C4-2B (cell line): Measurements from ENCODE around the gene SLC29A3.

Source experiments
- ZFX ChIP-seq: fragments of 450-650 bp; IDR thresholded peaks from 2 replicates; pipeline ENCODE4 v1.6.1; 2017
- TF ChIP-seq, protein P1 (sequence below): fragments of 450-650 bp; conservative IDR thresholded peaks from 2 replicates; pipeline ENCODE4 v1.5.1; 2017; ENCODE audit warnings: mild to moderate bottlenecking

DNA sequence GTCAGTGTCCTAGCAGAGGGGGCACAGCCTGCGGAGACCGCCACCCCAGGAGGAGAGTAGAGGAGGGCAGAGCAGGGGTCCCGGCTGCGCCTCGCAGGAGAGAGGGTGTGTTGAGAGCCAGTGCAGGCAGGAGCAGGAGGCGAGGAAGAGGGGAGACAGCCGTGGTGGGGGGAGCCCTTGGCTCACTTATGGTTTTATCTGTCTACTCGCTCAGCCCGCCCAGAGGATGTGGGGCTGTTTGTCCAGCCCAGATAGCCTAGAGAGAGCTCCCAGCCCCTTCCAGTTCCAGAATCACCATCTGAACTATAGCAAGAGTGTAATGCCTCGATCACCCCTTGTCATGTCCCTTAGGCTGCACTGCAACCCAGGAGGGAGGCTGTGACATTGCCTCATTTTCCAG lies 26.6 kb downstream of the SLC29A3 start:
- TF ChIP-seq, protein P1, sequence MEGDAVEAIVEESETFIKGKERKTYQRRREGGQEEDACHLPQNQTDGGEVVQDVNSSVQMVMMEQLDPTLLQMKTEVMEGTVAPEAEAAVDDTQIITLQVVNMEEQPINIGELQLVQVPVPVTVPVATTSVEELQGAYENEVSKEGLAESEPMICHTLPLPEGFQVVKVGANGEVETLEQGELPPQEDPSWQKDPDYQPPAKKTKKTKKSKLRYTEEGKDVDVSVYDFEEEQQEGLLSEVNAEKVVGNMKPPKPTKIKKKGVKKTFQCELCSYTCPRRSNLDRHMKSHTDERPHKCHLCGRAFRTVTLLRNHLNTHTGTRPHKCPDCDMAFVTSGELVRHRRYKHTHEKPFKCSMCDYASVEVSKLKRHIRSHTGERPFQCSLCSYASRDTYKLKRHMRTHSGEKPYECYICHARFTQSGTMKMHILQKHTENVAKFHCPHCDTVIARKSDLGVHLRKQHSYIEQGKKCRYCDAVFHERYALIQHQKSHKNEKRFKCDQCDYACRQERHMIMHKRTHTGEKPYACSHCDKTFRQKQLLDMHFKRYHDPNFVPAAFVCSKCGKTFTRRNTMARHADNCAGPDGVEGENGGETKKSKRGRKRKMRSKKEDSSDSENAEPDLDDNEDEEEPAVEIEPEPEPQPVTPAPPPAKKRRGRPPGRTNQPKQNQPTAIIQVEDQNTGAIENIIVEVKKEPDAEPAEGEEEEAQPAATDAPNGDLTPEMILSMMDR, result no peak
- no peak for TF ChIP-seq ZFX
